IMR-90 (cell line): ENCODE results near the gene SS18. TPM values are rescaled to one million over a fixed set of nuclear protein-coding genes. Genes with fewer than 3 reads are reported as not detected.
A peak's percentile ranks its signal among the peaks of the same experiment; 100 is the strongest.

Experiments
- ATAC-seq: fragments of 200-7000 bp; cut with Tn5 transposase; 2 replicates; pipeline ENCODE4 v1.9.1; 2020; ENCODE audit warnings: low read depth, mild to moderate bottlenecking, moderate library complexity
- BruUV-seq: library from RNA; stranded (reverse); fragments of 400-500 nt; replicated peaks from 2 replicates; lab custom pipeline; 2021; lab: Mats Ljungman, UMichigan
- CTCF ChIA-PET: fragments of 300-600 bp; formaldehyde crosslinking; extraction: SDS; loops from one replicate; lab custom pipeline; 2021; ENCODE audit warnings: antibody characterized with exemption; lab: Yijun Ruan, JAX
- POLR2A ChIA-PET: fragments of 300-600 bp; sonication (Branson Sonifier 250); formaldehyde crosslinking; loops from one replicate; lab custom pipeline; 2022; ENCODE audit warnings: antibody characterized with exemption; ENCODE audit not compliant: unreplicated experiment; lab: Charles Lee
- DNase-seq: peaks from one replicate; pipeline ENCODE4 v3.0.0; 2013
- H2AFZ ChIP-seq: replicated peaks from 2 replicates; pipeline ENCODE3; 2013; ENCODE audit warnings: low read length, mild to moderate bottlenecking; ENCODE audit not compliant: poor library complexity
- H2AK5ac ChIP-seq: 2 replicates; pipeline ENCODE4 v1.6.1; 2013; ENCODE audit warnings: low read depth, low read length, inconsistent platforms
- H2AK9ac ChIP-seq: replicated peaks from 2 replicates; pipeline ENCODE3; 2013; ENCODE audit warnings: mild to moderate bottlenecking, low read depth, low read length, moderate library complexity; ENCODE audit not compliant: poor library complexity
- H2BK120ac ChIP-seq: 2 replicates; pipeline ENCODE4 v1.6.1; 2013; ENCODE audit warnings: low read depth, low read length, inconsistent platforms
- H2BK15ac ChIP-seq: 3 replicates; pipeline ENCODE4 v1.6.1; 2013; ENCODE audit warnings: low read depth, low read length, inconsistent platforms
- H2BK20ac ChIP-seq: 2 replicates; pipeline ENCODE4 v1.6.1; 2013; ENCODE audit warnings: low read depth, mild to moderate bottlenecking, inconsistent platforms, low read length, moderate library complexity
- H2BK5ac ChIP-seq: 2 replicates; pipeline ENCODE4 v1.6.1; 2013; ENCODE audit warnings: mild to moderate bottlenecking, low read depth, low read length, inconsistent platforms; ENCODE audit not compliant: poor library complexity, severe bottlenecking
- H3K14ac ChIP-seq: replicated peaks from 2 replicates; pipeline ENCODE4 v1.6.1; 2013; ENCODE audit warnings: low read depth, low read length, inconsistent platforms
- H3K18ac ChIP-seq: 2 replicates; pipeline ENCODE4 v1.6.1; 2013; ENCODE audit warnings: low read depth, low read length, control low read depth
- H3K23ac ChIP-seq: 2 replicates; pipeline ENCODE4 v1.6.1; 2013; ENCODE audit warnings: low read depth, low read length, inconsistent platforms
- H3K27ac ChIP-seq: 2 replicates; pipeline ENCODE4 v1.5.1; 2013; ENCODE audit warnings: mild to moderate bottlenecking, control low read depth, low read length; ENCODE audit not compliant: insufficient read depth
- H3K27me3 ChIP-seq: 2 replicates; pipeline ENCODE4 v1.6.1; 2013; ENCODE audit warnings: low read length; ENCODE audit not compliant: control insufficient read depth, insufficient read depth
- H3K36me3 ChIP-seq: 2 replicates; pipeline ENCODE4 v1.6.1; 2013; ENCODE audit warnings: low read length, mixed read lengths; ENCODE audit not compliant: control insufficient read depth, insufficient read depth
- H3K4ac ChIP-seq: 2 replicates; pipeline ENCODE4 v1.6.1; 2013; ENCODE audit warnings: low read depth, low read length, inconsistent platforms
- H3K4me1 ChIP-seq: 2 replicates; pipeline ENCODE4 v1.6.1; 2013; ENCODE audit warnings: low read length, mixed read lengths; ENCODE audit not compliant: control insufficient read depth, insufficient read depth
- H3K4me2 ChIP-seq: 2 replicates; pipeline ENCODE4 v1.6.1; 2013; ENCODE audit warnings: low read depth, mild to moderate bottlenecking, control low read depth, low read length, moderate library complexity
- H3K4me3 ChIP-seq: 2 replicates; pipeline ENCODE4 v1.5.1; 2013; ENCODE audit warnings: low read depth, mild to moderate bottlenecking, control low read depth, low read length, moderate library complexity; ENCODE audit not compliant: insufficient read depth
- H3K56ac ChIP-seq: 2 replicates; pipeline ENCODE4 v1.6.1; 2013; ENCODE audit warnings: low read length, inconsistent platforms; ENCODE audit not compliant: insufficient read depth; ENCODE audit errors: extremely low read depth
- H3K79me1 ChIP-seq, 2 experiments: 2 replicates each; pipeline ENCODE4 v1.6.1; 2013; ENCODE audit warnings: low read length in 2 of 2, inconsistent platforms in 1 of 2, low read depth in 1 of 2
- H3K9ac ChIP-seq: 2 replicates; pipeline ENCODE4 v1.6.1; 2013; ENCODE audit warnings: low read depth, low read length, control low read depth
- H3K9me1 ChIP-seq: 2 replicates; pipeline ENCODE4 v1.6.1; 2013; ENCODE audit warnings: low read length, inconsistent platforms; ENCODE audit not compliant: insufficient read depth
- H3K9me3 ChIP-seq: 2 replicates; pipeline ENCODE4 v1.6.1; 2013; ENCODE audit warnings: low read length; ENCODE audit not compliant: control insufficient read depth, insufficient read depth
- H4K20me1 ChIP-seq: 2 replicates; pipeline ENCODE4 v1.6.1; 2013; ENCODE audit warnings: low read length, inconsistent platforms; ENCODE audit not compliant: insufficient read depth
- H4K5ac ChIP-seq: 2 replicates; pipeline ENCODE4 v1.6.1; 2013; ENCODE audit warnings: mild to moderate bottlenecking, low read depth, low read length, control low read depth
- H4K8ac ChIP-seq, 2 experiments: 2 replicates each; pipeline ENCODE4 v1.6.1; 2013; ENCODE audit warnings: low read depth in 2 of 2, low read length in 2 of 2, control low read depth in 1 of 2, inconsistent platforms in 1 of 2
- H4K91ac ChIP-seq: 2 replicates; pipeline ENCODE4 v1.6.1; 2013; ENCODE audit warnings: low read depth, low read length, inconsistent platforms; ENCODE audit not compliant: insufficient read depth
- BHLHE40 ChIP-seq: fragments of 150-350 bp; IDR thresholded peaks from 2 replicates; pipeline ENCODE4 v1.6.1; 2016; ENCODE audit warnings: mild to moderate bottlenecking, low read depth, low read length
- CEBPB ChIP-seq: IDR thresholded peaks from 2 replicates; pipeline ENCODE4 v1.6.1; 2012; ENCODE audit warnings: low read depth, low read length, improper control_type of control experiment
- FOS ChIP-seq: fragments of 150-350 bp; IDR thresholded peaks from 2 replicates; pipeline ENCODE4 v1.6.1; 2016; ENCODE audit warnings: low read depth, low read length
- MAFK ChIP-seq: IDR thresholded peaks from 2 replicates; pipeline ENCODE4 v1.6.1; 2012; ENCODE audit warnings: low read depth, low read length, improper control_type of control experiment
- MAZ ChIP-seq: IDR thresholded peaks from 2 replicates; pipeline ENCODE4 v1.6.1; 2012; ENCODE audit warnings: low read depth, mild to moderate bottlenecking, low read length, improper control_type of control experiment, moderate library complexity, borderline replicate concordance
- MXI1 ChIP-seq: IDR thresholded peaks from 2 replicates; pipeline ENCODE4 v1.6.1; 2012; ENCODE audit warnings: low read depth, mild to moderate bottlenecking, low read length, moderate library complexity, borderline replicate concordance
- NFE2L2 ChIP-seq: fragments of 150-350 bp; IDR thresholded peaks from 2 replicates; pipeline ENCODE4 v1.6.1; 2016; ENCODE audit warnings: low read depth, mild to moderate bottlenecking, low read length
- RCOR1 ChIP-seq: IDR thresholded peaks from 2 replicates; pipeline ENCODE4 v1.6.1; 2012; ENCODE audit warnings: mild to moderate bottlenecking, low read length, improper control_type of control experiment; ENCODE audit not compliant: insufficient replicate concordance
- RFX5 ChIP-seq: IDR thresholded peaks from 2 replicates; pipeline ENCODE4 v1.8.0; 2012; ENCODE audit warnings: low read depth, mild to moderate bottlenecking, low read length, moderate library complexity
- WGBS, 2 experiments: methylation state at CpG; one replicate each; pipeline versions ENCODE4 v1.1.5 to v1.1.7; 2013; ENCODE audit warnings: missing lambda C conversion rate in 2 of 2; ENCODE audit not compliant: insufficient read length in 1 of 2; ENCODE audit errors: extremely low coverage in 2 of 2; 5-methylcytosine and 5-hydroxymethylcytosine counted together
- dilution Hi-C: fragments of 300-500 bp; cut with HindIII; formaldehyde crosslinking; loops from one replicate; pipeline ENCODE4 v1.14.3; 2018; ENCODE audit warnings: low sequenced_read_pairs; ENCODE audit not compliant: unreplicated experiment
- in situ Hi-C: fragments of 300-500 bp; cut with MboI; formaldehyde crosslinking; loops from 3 replicates; pipeline ENCODE4 v1.14.3; 2019; ENCODE audit warnings: low sequenced_read_pairs, inconsistent platforms, mixed read lengths
- intact Hi-C: fragments of 100-400 bp; cut with micrococcal nuclease; formaldehyde crosslinking; loops from 2 replicates; pipeline ENCODE4 v1.10.0; 2022
- polyA plus RNA-seq, 3 experiments: library from polyadenylated mRNA; depleted of rRNA; stranded (reverse); fragments of >200 nt; gene quantifications; 2 replicates each; pipeline ENCODE4 v1.2.3, GENCODE V29; 2012; ENCODE audit warnings: low replicate concordance in 1 of 3
- total RNA-seq: library from RNA; depleted of rRNA; stranded (reverse); fragments of >200 nt; gene quantifications from 2 replicates; pipeline ENCODE4 v1.2.3, GENCODE V29; 2012
- TF ChIP-seq, protein P1 (sequence below): fragments of 150-350 bp; IDR thresholded peaks from 2 replicates; pipeline ENCODE4 v1.6.1; 2017; ENCODE audit warnings: mild to moderate bottlenecking, antibody characterized with exemption, low read length, low read depth

SS18 gene
- total and polyA plus RNA-seq, 2 of the 4 experiments (the other 2 are of a cell fraction), result 112 to 242 TPM

DNA sequence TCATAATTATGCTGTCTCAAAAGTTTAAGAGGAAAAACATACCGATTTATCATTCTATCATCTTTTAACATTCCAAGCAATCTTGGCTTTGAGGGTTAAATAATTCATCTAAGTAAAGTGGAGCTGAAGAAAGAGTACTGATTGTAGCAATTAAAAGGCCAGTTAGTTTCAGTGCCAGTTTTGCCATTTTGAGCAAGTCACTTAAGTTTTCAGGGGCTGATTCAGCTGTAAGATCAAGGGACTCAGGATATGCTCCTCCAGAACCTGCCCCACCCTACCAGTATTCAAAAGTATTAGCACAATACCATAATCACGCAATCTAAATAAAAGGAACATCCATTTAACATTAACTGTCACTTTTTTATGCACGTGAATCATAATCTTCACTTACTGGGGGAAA, 1.9 kb downstream of the SS18 start:
- TSS peak; percentile 13 for BruUV-seq
- H3K9me1 ChIP-seq, result no peaks in the 10 kb centered on the region
- H2BK5ac ChIP-seq, result peak overlapping the region; percentile 35
- no peak overlapping the region for H2BK20ac ChIP-seq
- no peaks in the 10 kb centered on the region for H3K27me3 ChIP-seq
- H3K27ac ChIP-seq, result no peak overlapping the region
- no peak overlapping the region for H3K18ac ChIP-seq
- no peaks in the 10 kb centered on the region for H3K9me3 ChIP-seq
- no peak overlapping the region for H2AFZ ChIP-seq
- H3K56ac ChIP-seq, result peak overlapping the region; percentile 54; the same call in 1 of the 2 replicates
- TF ChIP-seq RCOR1 (no peak), MXI1 (no peak), MAZ (no peak), BHLHE40 (no peak), NFE2L2 (no peak), FOS (no peak), CEBPB (no peak), RFX5 (no peak), MAFK (no peak)
- TF ChIP-seq, protein P1, sequence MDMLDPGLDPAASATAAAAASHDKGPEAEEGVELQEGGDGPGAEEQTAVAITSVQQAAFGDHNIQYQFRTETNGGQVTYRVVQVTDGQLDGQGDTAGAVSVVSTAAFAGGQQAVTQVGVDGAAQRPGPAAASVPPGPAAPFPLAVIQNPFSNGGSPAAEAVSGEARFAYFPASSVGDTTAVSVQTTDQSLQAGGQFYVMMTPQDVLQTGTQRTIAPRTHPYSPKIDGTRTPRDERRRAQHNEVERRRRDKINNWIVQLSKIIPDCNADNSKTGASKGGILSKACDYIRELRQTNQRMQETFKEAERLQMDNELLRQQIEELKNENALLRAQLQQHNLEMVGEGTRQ, result no peak
- no peak overlapping the region for H2AK9ac ChIP-seq
- no peak overlapping the region; the same call in 1 of the 2 replicates for H3K4ac ChIP-seq
- H3K9ac ChIP-seq, result 0 out of 2 replicates have a peak overlapping the region, but pooled peaks have one; percentile 28
- H2BK15ac ChIP-seq, result no peak overlapping the region
- no peak overlapping the region for H4K8ac ChIP-seq
- H2BK120ac ChIP-seq, result no peak overlapping the region
- no peak for DNase-seq
- H4K5ac ChIP-seq, result no peak overlapping the region
- peak overlapping the region; percentile 84 for H3K23ac ChIP-seq
- no peak overlapping the region for H4K91ac ChIP-seq
- CTCF ChIA-PET, result no interaction called here
- H4K20me1 ChIP-seq, result peaks cover 16% of the 10 kb centered on the region
- POLR2A ChIA-PET, result interaction anchor here (0.5 kb wide), 1 partner anchor 1800 kb away, joined by 13 read pairs; no protein-coding TSS in a partner anchor
- intact Hi-C loops, result no loop called here
- H3K14ac ChIP-seq, result peak overlapping the region; percentile 60; the same call in 1 of the 2 replicates
- H3K4me3 ChIP-seq, result peak overlapping the region; percentile 5
- peaks cover 6% of the 10 kb centered on the region for H3K36me3 ChIP-seq
- peaks cover 2 to 39% of the 10 kb centered on the region in 2 experiments; a peak in 3 of 4 replicates for H3K79me1 ChIP-seq
- H3K4me1 ChIP-seq, result no peaks in the 10 kb centered on the region; the same call in 1 of the 2 replicates
- no CpG with 5 or more reads among the region's 3 CpGs for WGBS, 2 experiments
- dilution Hi-C loops, result no loop called here
- no peak for ATAC-seq
- in situ Hi-C loops, result no loop called here
- H3K4me2 ChIP-seq, result peak overlapping the region; percentile 91
- H2AK5ac ChIP-seq, result 0 out of 2 replicates have a peak overlapping the region, but pooled peaks have one; percentile 17
